ENCODE data around the gene ANKS1B. TPM values are rescaled to one million over a fixed set of nuclear protein-coding genes. Genes with fewer than 3 reads are reported as not detected.
A peak's percentile ranks its signal among the peaks of the same experiment; 100 is the strongest.

The ANKS1B gene
- total RNA-seq (ENCODE audit: unreplicated experiment) = 11.3 TPM
- long read RNA-seq, partial matches to known transcripts = 1 of 3 reads
- long read RNA-seq, other reads (novel, unspliced or antisense) = 2 of 3 reads

GRCh38 chr12:99984271-99985128, at the start of gene ANKS1B:
ANKS1B (minus strand) TSS chr12:99984936; CDS start chr12:99984237, 699 bp downstream.
- Mint-ChIP-seq H3K27me3 (ENCODE audit: unreplicated experiment) (peaks cover 7% of the 10 kb centered on the region), H3K4me1 (ENCODE audit: low read depth, unreplicated experiment) (peaks cover 11% of the 10 kb centered on the region), H3K4me3 (ENCODE audit: unreplicated experiment) (peak within 1 kb of the TSS; percentile 95), H3K27ac (ENCODE audit: unreplicated experiment) (peak within 1 kb of the TSS; percentile 59), H3K36me3 (ENCODE audit: unreplicated experiment) (no peaks in the 10 kb centered on the region), H3K9me3 (ENCODE audit: unreplicated experiment) (peaks cover 7% of the 10 kb centered on the region)
- peak; percentile 74 for DNase-seq
- TF ChIP-seq, protein P1, sequence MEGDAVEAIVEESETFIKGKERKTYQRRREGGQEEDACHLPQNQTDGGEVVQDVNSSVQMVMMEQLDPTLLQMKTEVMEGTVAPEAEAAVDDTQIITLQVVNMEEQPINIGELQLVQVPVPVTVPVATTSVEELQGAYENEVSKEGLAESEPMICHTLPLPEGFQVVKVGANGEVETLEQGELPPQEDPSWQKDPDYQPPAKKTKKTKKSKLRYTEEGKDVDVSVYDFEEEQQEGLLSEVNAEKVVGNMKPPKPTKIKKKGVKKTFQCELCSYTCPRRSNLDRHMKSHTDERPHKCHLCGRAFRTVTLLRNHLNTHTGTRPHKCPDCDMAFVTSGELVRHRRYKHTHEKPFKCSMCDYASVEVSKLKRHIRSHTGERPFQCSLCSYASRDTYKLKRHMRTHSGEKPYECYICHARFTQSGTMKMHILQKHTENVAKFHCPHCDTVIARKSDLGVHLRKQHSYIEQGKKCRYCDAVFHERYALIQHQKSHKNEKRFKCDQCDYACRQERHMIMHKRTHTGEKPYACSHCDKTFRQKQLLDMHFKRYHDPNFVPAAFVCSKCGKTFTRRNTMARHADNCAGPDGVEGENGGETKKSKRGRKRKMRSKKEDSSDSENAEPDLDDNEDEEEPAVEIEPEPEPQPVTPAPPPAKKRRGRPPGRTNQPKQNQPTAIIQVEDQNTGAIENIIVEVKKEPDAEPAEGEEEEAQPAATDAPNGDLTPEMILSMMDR (IDR thresholded peaks at IDR 0.05; ENCODE audit: partially characterized antibody, unreplicated experiment) = no peak

- no peak overlapping the region for H3K4me3 Mint-ChIP-seq (ENCODE audit: unreplicated experiment)
- TF ChIP-seq, protein P1 (IDR thresholded peaks at IDR 0.05; ENCODE audit: partially characterized antibody, unreplicated experiment) = no peak
- no peaks in the 10 kb centered on the region for H3K4me1 Mint-ChIP-seq (ENCODE audit: low read depth, unreplicated experiment)
- no peaks in the 10 kb centered on the region for H3K9me3 Mint-ChIP-seq (ENCODE audit: unreplicated experiment)
- H3K36me3 Mint-ChIP-seq (ENCODE audit: unreplicated experiment) = no peaks in the 10 kb centered on the region
- no peak for DNase-seq
- no peak overlapping the region for H3K27ac Mint-ChIP-seq (ENCODE audit: unreplicated experiment)
- H3K27me3 Mint-ChIP-seq (ENCODE audit: unreplicated experiment) = no peaks in the 10 kb centered on the region
Measured at GRCh38 chr12:100031836-100032235, 47.1 kb upstream of the ANKS1B start.

- no peaks in the 10 kb centered on the region for H3K4me1 Mint-ChIP-seq (ENCODE audit: low read depth, unreplicated experiment)
- no peaks in the 10 kb centered on the region for H3K27me3 Mint-ChIP-seq (ENCODE audit: unreplicated experiment)
- H3K9me3 Mint-ChIP-seq (ENCODE audit: unreplicated experiment) = no peaks in the 10 kb centered on the region
- no peak for DNase-seq
- H3K4me3 Mint-ChIP-seq (ENCODE audit: unreplicated experiment) = no peak overlapping the region
- TF ChIP-seq, protein P1 (IDR thresholded peaks at IDR 0.05; ENCODE audit: partially characterized antibody, unreplicated experiment) = no peak
- H3K27ac Mint-ChIP-seq (ENCODE audit: unreplicated experiment) = no peak overlapping the region
- no peaks in the 10 kb centered on the region for H3K36me3 Mint-ChIP-seq (ENCODE audit: unreplicated experiment)
Measured at GRCh38 chr12:100027671-100028070, 42.9 kb upstream of the ANKS1B start.

DNA sequence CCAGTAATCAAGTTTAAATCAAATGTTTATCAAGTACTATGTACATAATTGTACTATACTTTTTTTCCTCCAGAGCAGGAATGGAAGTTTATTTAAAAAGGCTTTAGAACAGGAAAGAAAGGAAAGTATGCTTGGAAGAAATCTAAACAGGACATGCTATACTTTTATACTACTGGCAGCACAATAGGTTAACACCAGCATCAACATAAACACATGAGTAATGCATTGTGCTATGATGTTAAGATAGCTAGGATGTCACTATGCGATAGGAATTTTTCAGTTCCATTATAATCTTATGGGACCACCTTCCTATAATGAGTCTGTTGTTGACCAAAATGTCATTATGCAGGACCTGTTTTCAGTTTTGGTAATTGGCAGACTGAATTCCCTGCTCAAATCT, 41.5 kb upstream of the ANKS1B start:
- Mint-ChIP-seq H3K4me3 (ENCODE audit: unreplicated experiment) (no peak overlapping the region), H3K27me3 (ENCODE audit: unreplicated experiment) (no peaks in the 10 kb centered on the region), H3K9me3 (ENCODE audit: unreplicated experiment) (no peaks in the 10 kb centered on the region), H3K27ac (ENCODE audit: unreplicated experiment) (no peak overlapping the region), H3K36me3 (ENCODE audit: unreplicated experiment) (peaks cover 8% of the 10 kb centered on the region), H3K4me1 (ENCODE audit: low read depth, unreplicated experiment) (no peaks in the 10 kb centered on the region)
- TF ChIP-seq, protein P1 (IDR thresholded peaks at IDR 0.05; ENCODE audit: partially characterized antibody, unreplicated experiment) = no peak
- DNase-seq = no peak

DNA sequence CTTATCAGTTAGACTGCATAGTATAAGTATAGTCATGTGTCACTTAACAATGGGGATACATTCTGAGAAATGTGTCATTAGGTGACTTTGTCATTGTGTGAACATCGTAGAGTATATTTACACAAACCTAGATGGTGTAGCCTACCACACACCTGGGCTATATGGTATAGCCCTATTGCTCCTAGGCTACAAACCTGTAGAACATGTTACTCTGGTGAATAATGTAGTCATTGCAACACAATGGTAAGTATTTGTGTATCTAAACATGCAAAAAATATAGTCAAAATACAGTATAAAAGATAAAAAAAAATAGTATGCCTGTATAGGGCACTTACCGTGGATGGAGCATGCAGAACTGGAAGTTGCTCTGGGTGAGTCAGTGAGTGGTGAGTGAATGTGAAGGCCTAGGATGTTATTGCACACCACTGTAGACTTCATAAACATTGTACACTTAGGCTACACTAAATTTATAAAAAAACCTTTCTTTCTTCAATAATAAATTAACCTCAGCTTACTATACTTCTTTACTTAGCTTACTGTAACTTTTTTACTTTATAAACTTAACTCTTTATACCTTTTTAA, 40.3 kb upstream of the ANKS1B start:
- Mint-ChIP-seq H3K27me3 (ENCODE audit: unreplicated experiment) (no peaks in the 10 kb centered on the region), H3K9me3 (ENCODE audit: unreplicated experiment) (no peaks in the 10 kb centered on the region), H3K4me1 (ENCODE audit: low read depth, unreplicated experiment) (no peaks in the 10 kb centered on the region), H3K27ac (ENCODE audit: unreplicated experiment) (no peak overlapping the region), H3K36me3 (ENCODE audit: unreplicated experiment) (peaks cover 8% of the 10 kb centered on the region), H3K4me3 (ENCODE audit: unreplicated experiment) (no peak overlapping the region)
- TF ChIP-seq, protein P1 (IDR thresholded peaks at IDR 0.05; ENCODE audit: partially characterized antibody, unreplicated experiment) = no peak
- DNase-seq = no peak

Data from glutamatergic neuron (in vitro differentiated cells).